GM19463 (cell line): Measurements from ENCODE around the gene GDF3.
"Not testable (repeated sequence)": the region's sequence is repeated elsewhere in the genome, so short reads cannot be mapped to it uniquely, and the experiment has no call there.

Source experiments
- ATAC-seq: cut with Tn5 transposase; IDR thresholded peaks from one replicate; pipeline ENCODE4 v1.9.1; 2021; ENCODE audit warnings: mild to moderate bottlenecking, moderate library complexity; ENCODE audit not compliant: unreplicated experiment

The GDF3 gene

DNA sequence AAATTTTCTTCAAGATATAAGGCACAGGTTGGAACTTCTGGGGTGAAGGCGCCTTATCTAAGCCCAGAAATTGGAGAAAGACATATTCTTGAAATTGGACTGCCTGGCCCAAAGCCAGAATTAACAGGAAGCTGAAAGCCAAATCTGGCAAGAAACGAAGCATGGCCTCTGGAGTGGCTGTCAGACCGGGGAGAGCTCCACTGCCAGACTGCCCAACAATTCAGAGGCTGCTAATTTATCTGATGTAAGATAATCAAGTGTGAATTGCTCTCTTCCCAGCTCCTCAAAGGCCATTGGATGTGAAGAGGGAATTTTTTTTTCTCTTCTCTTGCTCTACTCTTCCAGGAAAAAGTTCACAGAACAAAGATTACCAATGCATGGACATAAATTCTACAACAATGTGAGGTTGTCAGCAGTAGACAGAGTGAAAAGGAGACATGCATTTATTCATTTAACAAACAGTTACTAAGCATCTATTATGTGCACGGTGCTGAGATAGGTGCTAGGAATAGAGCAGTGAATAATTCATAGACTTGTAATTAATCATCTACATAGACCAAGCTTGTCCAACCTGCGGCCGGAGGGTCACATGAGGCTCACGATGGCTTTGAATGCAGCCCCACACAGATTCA is at the start of gene GDF3:
GDF3 (minus strand) TSS at position 210 of the 632 bp plus-strand sequence; CDS start at position 163, 47 bp downstream.
- no peak for ATAC-seq

DNA sequence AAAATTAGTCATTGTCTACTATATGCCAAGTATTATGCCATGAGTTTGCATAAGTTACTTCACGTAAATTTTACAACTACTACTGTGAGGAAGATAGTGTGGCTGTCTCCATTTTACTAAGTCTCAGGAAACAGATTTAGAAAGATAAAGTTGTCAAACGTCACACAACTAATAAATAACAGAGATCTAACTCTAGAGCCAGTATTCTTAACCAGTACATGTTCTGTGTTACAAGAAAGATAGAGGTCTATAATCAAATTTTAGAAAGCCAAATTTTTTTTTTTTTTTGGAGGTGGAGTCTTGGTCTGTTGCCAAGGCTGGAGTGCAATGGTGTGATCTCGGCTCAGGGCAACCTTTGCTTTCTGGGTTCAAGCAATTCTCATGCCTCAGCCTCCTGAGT is 37.4 kb upstream of the GDF3 start:
- ATAC-seq = no peak

DNA sequence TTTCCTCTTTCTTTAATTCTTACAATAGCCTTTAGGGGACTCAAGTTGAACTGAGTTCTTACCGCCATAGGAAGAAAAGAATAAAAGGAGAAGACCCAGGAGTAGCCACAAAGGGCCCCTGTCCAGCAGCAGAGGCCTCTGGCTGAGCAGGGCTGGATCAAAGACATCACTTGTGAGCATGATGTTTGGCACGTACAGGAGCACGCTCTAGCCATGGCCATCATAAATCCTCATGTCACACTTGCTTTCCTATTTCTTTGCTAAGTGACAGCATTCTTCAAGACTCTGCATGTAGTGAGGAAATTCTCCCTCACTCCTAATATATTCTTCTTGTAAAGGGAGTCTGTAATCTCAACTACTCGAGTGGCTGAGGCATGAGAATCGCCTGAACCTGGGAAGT is 35.9 kb upstream of the GDF3 start:
- no peak for ATAC-seq

GRCh38 chr12:7730984-7731383 is 35.4 kb upstream of the GDF3 start:
- not testable (repeated sequence) for ATAC-seq

- no peak for ATAC-seq
These were observed 34.2 kb upstream of the GDF3 start for GRCh38 chr12:7729746-7730145.

- no peak for ATAC-seq
These were observed 28.4 kb upstream of the GDF3 start for GRCh38 chr12:7723926-7724325.

DNA sequence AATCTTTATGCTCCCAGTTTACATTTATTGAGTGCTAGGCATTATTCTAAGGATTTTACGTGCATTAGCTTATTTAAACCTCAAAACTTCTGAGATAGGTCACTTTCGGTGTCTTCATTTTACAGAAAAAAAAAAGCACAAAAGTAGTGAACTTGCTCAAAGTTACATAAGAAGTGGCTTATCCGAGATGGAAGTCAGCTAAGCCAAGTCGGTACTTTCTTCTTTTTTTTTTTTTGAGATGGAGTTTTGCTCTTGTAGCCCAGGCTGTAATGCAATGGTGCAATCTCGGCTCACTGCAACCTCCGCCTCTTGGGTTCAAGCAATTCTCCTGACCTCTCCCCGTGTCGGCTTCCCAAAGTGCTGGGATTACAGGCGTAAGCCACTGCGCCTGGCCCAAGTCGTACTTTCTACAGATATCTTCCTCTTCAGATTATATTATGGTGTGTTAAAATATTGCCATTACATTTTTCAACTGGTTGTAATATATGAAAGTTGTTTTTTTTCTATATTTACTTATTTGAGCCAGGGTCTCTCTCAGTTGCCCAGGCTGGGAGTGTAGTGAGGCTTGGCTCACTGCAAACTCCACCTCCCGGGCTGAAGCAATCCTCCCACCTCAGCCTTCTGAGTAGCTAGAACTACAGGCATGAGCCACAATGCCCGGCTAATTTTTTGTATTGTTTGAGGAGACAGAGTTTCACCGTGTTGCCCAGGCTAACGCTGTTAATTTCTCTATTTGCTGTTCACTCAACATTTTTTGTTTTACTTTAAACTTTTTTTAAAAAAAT is 24.6 kb upstream of the GDF3 start:
- no peak for ATAC-seq

DNA sequence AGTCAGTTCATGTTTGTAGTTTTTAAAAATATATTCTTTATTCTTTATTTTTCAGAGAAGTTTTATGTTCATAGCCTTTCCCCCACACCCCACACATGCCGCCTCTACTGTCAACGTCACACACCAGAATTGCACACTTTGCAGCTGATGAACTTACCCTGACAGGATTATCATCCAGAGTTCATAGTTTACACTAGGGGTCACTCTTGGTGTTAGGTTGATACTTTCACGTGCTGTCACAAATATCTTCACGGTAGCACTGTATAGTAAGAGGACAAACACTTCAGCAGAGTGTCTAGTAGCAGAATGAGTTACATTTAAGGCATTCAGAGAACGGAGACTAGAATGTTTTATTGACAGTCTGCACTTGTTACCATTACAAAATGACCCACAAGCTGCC is 20.8 kb upstream of the GDF3 start:
- ATAC-seq = no peak

GRCh38 chr12:7712841-7713442 is 17.4 kb upstream of the GDF3 start:
- no peak for ATAC-seq

- no peak for ATAC-seq
These were observed 15.6 kb upstream of the GDF3 start, which contains the start of gene DPPA3 for GRCh38 chr12:7711133-7711532. Gene DPPA3 (plus strand): TSS chr12:7711433. CDS start chr12:7711571, 138 bp downstream.

DNA sequence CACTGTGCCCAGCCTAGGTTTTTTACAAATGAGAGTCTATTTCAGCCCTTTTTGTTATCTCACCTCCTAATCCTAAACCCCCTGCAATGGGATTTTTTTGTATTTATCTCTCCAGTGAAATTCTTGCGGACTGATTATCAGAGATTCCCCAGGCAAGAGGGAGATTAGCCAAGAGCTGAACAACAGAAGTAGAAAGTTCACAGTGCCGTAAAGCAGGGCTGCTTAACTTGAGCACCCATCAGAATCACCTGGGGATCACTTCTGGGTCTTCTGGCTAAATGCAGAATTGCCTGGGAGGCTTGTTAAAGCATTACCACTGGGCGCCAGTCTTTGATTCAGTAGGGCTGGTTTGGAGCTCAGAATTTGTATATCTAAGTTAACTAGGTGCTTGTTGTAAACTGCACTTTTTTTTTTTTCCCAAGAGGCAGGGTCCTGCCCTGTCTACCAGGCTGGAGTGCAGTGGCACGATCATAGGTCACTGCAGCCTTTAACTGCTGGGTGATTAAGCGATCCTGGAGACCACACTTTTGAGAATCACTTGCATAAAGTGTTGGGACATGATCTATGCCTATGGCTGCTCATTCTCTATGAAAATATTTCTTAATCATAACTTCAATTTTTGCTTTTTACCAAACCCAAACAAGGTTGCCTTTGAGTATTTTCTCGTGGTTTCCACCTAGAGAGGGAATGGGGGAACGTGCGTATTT is 14.5 kb upstream of the GDF3 start:
- no peak for ATAC-seq

DNA sequence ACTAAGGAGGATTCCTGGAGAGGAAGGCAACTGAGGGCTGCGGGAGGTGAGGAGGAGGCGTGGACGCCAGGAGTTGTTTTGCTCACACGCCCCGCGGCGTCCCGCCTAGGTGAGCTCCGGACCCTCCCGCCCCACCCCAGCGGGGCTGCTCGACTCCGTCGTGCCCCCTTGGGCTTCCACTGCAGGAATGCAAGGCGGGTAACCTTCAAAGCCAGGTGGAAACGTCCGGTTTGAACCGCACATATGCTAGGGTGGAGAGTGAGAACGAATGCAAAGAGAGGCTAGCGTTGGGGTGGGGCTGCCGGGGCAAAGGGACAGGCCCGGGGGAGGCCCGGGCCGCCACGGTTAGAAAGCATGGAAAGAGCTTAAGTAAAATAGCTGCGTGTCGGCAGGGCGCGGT is 10.3 kb upstream of the GDF3 start:
- ATAC-seq = no peak

DNA sequence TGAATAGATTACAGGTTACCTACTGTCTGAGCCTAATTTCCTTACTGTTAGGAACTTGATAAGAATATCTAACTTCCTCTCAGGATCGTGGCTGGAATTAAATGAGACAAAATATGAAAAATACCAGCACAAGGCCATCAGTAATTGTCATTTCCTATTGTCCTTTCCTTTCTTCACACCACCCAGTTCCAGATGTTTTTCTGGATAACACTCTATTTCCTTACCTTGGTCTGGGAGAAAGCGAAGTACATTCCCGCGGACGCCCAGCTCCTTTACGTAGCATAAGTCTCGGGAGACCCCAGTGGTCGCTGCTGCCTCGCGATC is 376 bp downstream of the GDF3 start:
- ATAC-seq = no peak

DNA sequence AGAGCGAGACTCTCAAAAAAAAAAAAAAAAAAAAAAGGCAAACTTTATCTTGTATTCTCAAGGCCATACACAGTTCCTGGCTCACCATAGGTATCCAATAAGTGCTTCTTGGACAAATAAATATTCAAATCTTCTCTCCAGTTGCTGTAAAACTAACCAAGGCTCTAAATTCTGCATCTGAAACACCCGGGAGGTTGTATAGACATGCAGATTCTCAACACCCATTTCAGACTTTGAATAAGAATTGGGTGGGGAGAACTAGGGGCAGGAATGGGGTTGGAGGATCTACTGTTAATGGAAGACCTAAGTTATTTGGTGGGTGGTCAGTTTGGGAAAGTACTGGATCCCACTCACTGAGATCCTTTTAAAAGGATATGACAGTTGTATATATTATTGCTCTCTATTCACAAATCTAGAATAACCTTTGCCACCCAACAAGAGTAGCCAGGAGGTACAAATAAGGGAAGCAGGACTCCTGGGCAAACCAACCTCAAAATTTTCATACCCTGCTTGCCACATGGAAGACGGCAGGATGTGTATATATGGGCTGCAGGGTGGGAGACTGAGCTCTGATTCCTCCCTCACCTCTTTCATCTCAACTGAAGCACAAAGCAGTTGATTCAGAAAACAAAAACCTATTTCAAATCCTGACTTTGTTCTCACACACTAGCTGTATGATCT is 879 bp downstream of the GDF3 start:
- no peak for ATAC-seq

- ATAC-seq = no peak
These were observed 1.8 kb downstream of the GDF3 start for GRCh38 chr12:7693793-7694192.

- ATAC-seq = no peak
These were observed 14.0 kb downstream of the GDF3 start for GRCh38 chr12:7681535-7681934.

GRCh38 chr12:7679251-7680045 is 16.1 kb downstream of the GDF3 start:
- no peak for ATAC-seq

GRCh38 chr12:7678744-7679143 is 16.8 kb downstream of the GDF3 start:
- ATAC-seq = no peak

GRCh38 chr12:7677432-7677888 is 18.1 kb downstream of the GDF3 start:
- ATAC-seq = not testable (repeated sequence)

DNA sequence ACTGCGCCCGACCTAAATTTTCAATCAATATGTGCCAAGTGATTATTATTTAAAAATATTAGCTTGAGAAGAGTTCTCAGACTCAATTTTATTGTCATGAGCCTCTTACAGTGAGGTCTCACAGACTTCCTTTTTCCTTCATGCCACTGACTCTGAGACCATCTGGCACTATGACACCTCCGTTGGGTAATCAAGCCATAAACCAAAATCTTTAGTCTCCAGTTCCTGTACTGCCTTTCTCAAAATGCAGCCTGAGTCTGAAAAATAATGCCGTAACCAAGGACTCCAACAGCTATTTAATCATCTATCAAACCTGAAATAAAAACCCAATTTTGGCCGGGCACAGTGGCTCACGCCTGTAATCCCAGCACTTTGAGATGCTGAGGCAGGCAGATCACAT is 20.1 kb downstream of the GDF3 start:
- not testable (repeated sequence) for ATAC-seq
